Pancreas (tissue), 10 donors: Measurements from ENCODE around the gene FARS2. TPM values are rescaled to one million over a fixed set of nuclear protein-coding genes. Genes with fewer than 3 reads are reported as not detected.

Experiments used
- ATAC-seq, 4 donors: fragments of 200-7000 bp; cut with Tn5 transposase; one replicate each; pipeline versions ENCODE4 v1.8.0 to v1.9.1; 2020; ENCODE audit warnings: mild to moderate bottlenecking in 4 of 4, moderate library complexity in 4 of 4
- DNase-seq, 6 donors: peaks; one replicate each; pipeline ENCODE4 v3.0.0-alpha.2; 2020
- FAIRE-seq: peaks from 2 replicates; lab custom pipeline; 2012; peaks lifted over from hg19 to GRCh38; lab: Jason Lieb, UNC
- H3K27ac ChIP-seq, 4 donors: fragments of 200-600 bp; sonication (generic); 1 replicate in 3 of 4; 2 replicates in 1 of 4; pipeline versions ENCODE4 v1.5.0 to v1.8.0; 2020
- H3K27me3 ChIP-seq, 4 donors: fragments of 200-600 bp; one replicate each; pipeline ENCODE4 v1.8.0; 2021
- H3K36me3 ChIP-seq, 3 donors: fragments of 200-600 bp; sonication (generic) in 1 of 3; one replicate each; pipeline versions ENCODE4 v1.5.0 to v1.8.0; 2020 to 2021
- H3K4me1 ChIP-seq, 3 donors: fragments of 200-600 bp; one replicate each; pipeline ENCODE4 v1.8.0; 2021
- H3K4me3 ChIP-seq, 4 donors: fragments of 200-600 bp; sonication (generic) in 2 of 4; one replicate each; pipeline versions ENCODE4 v1.5.0 to v1.8.0; 2020 to 2021
- H3K9me3 ChIP-seq, 4 donors: fragments of 200-600 bp; one replicate each; pipeline ENCODE4 v1.8.0; 2021
- WGBS, 2 donors: extraction: QIAGEN DNeasy Blood & Tissue Kit; methylation state at CpG; one replicate each; pipeline ENCODE4 v1.1.7; 2013; 5-methylcytosine and 5-hydroxymethylcytosine counted together
- intact Hi-C, 3 donors: fragments of 100-400 bp; cut with DNase I; formaldehyde crosslinking; loops; one replicate each; pipeline versions ENCODE4 v1.11.1 to v1.14.2; 2022
- polyA plus RNA-seq, 2 donors: library from polyadenylated mRNA; stranded (reverse); fragments of 200-250 nt; gene quantifications; one replicate each; pipeline ENCODE4 v1.2.3, GENCODE V29; 2013
- total RNA-seq, 6 donors: library from RNA; stranded (reverse); fragmentation: NEBNext Ultra II Directional in 4 of 6; extraction: Animal tissue kit (Norgen Biotek cat#: 25700) in 4 of 6; gene quantifications; one replicate each; pipeline versions ENCODE4 v1.2.1 to v1.2.4, GENCODE V29; 2021 to 2023
- TF ChIP-seq, protein P1 (sequence below), 4 donors: fragments of 200-600 bp; sonication (generic) in 3 of 4; IDR thresholded peaks; one replicate each; pipeline versions ENCODE4 v1.5.0 to v1.8.0; 2021; ENCODE audit warnings: antibody characterized with exemption in 4 of 4
- donor health status: healthy with polysubstance abuse.
- donor health status: DM: no; HTN: no; CAD: no; lungs with moderate emphysema.
- donor health status: DM: no; HTN: no; CAD: no.
- donor health status: control.
- donor health status: control.
- donor health status: Bipolar disorder and iron deficiency.
- donor health status: DM: yes; HTN: yes; CAD: no.
- donor health status: DM: no; HTN: no; CAD: no.
- donor health status: DM: no; HTN: no; CAD: no.
- donor health status: DM: yes; HTN: yes; CAD: no.

FARS2 gene
- total and polyA plus RNA-seq, 8 donors, result 4.1 to 10.3 (median 7.5) TPM

DNA sequence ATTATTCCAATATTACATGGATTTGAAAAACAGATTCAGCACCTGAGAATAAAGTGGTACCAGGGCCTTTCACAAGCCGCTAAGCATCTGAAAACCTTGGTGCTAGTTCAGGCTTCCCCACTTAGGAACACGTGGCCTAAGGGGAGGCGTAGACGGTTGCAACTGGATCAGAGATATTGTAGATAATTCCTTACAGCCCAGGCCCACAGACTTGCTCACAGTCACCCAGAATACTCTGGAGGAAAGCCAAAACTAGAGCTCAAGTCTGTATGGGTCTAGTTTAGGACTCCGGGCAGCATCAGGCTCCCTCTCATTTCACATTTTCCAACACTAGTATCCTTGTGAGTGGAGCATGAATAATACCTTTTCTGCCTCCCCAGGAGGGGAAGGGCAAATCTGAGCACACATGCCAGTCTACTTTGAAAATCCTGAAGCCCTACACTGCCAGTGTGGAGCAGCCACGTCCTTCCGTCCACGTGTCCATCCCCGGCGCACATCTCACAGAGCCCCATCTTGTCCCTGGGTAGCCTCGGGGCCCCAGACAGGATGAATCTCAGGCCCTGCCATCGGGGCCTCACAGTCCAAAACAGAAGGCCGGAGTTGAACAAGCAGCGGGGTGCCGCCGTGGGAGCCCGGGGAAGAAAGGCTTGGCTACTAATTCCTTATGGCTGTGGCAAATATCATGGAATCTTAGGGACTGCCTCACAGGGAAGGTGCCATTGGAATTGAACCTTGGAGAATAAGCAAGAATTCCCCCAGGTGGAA lies 446.1 kb downstream of the FARS2 start:
- Histone ChIP-seq H3K9me3 (no peaks in the 10 kb centered on the region), H3K4me3 (no peak overlapping the region), H3K27ac (no peak overlapping the region), H3K27me3 (no peaks in the 10 kb centered on the region), H3K4me1 (no peaks in the 10 kb centered on the region), H3K36me3 (no peaks in the 10 kb centered on the region)
- WGBS, 2 donors, result 95 to 96% methylated on average over 17 of the region's 17 CpGs
- no peak for ATAC-seq
- TF ChIP-seq, protein P1, sequence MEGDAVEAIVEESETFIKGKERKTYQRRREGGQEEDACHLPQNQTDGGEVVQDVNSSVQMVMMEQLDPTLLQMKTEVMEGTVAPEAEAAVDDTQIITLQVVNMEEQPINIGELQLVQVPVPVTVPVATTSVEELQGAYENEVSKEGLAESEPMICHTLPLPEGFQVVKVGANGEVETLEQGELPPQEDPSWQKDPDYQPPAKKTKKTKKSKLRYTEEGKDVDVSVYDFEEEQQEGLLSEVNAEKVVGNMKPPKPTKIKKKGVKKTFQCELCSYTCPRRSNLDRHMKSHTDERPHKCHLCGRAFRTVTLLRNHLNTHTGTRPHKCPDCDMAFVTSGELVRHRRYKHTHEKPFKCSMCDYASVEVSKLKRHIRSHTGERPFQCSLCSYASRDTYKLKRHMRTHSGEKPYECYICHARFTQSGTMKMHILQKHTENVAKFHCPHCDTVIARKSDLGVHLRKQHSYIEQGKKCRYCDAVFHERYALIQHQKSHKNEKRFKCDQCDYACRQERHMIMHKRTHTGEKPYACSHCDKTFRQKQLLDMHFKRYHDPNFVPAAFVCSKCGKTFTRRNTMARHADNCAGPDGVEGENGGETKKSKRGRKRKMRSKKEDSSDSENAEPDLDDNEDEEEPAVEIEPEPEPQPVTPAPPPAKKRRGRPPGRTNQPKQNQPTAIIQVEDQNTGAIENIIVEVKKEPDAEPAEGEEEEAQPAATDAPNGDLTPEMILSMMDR (IDR thresholded peaks at IDR 0.05), result no peak
- no peak for DNase-seq
- FAIRE-seq, result no peak
- intact Hi-C loops, result no loop called here

DNA sequence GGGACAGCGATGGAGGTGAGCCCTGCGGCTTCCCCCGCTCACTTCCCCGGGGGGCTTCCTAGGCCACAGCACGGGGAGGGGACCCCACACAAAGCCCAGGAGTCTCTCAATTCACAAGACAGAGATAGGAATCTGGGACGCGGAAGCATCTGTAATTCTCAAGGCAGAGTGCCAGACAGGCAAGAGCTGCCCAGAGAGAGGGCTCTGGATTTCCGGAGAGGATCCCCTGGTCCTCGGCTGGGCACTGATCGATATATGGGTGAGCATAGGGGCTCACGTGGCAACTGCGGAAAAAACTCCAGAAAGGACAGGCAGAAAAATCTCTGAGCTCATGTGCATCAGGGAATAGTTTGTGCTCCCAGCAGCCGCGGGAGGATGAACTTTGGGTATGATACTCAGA lies 449.2 kb downstream of the FARS2 start:
- H3K27ac ChIP-seq, result no peak overlapping the region
- no peaks in the 10 kb centered on the region for H3K4me1 ChIP-seq
- ATAC-seq, result no peak
- TF ChIP-seq, protein P1 (IDR thresholded peaks at IDR 0.05), result no peak
- no peak for DNase-seq
- H3K4me3 ChIP-seq, result no peak overlapping the region
- no peaks in the 10 kb centered on the region for H3K27me3 ChIP-seq
- H3K9me3 ChIP-seq, result no peaks in the 10 kb centered on the region
- 86 to 94% methylated on average over 14 of the region's 14 CpGs for WGBS, 2 donors
- H3K36me3 ChIP-seq, result no peaks in the 10 kb centered on the region
- intact Hi-C loops, result no loop called here
- no peak for FAIRE-seq

DNA sequence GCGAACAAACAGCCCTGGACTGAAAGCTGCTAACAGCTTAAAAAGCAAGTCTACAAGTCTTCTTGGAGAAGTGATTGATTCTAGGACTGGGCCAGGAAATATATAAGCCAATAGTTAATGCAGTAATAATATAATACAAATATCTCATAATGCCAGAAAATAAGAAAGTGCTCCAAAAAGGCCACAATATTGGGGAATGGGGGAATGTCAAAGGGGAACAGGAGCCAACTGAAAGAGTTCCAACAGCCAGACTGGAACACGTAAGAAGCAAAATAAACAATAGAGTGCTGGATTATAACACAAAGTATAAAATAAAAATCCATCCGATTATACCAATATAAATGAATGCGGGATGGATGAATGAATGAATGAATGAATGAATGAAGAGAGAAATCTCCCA lies 449.6 kb downstream of the FARS2 start:
- intact Hi-C loops, result no loop called here
- Histone ChIP-seq H3K27ac (no peak overlapping the region), H3K27me3 (no peaks in the 10 kb centered on the region), H3K4me1 (no peaks in the 10 kb centered on the region), H3K9me3 (no peaks in the 10 kb centered on the region), H3K36me3 (no peaks in the 10 kb centered on the region), H3K4me3 (no peak overlapping the region)
- TF ChIP-seq, protein P1 (IDR thresholded peaks at IDR 0.05), result no peak
- ATAC-seq (no peak), DNase-seq (no peak), FAIRE-seq (no peak)
- 93 to 95% methylated on average over 4 of the region's 4 CpGs for WGBS, 2 donors

DNA sequence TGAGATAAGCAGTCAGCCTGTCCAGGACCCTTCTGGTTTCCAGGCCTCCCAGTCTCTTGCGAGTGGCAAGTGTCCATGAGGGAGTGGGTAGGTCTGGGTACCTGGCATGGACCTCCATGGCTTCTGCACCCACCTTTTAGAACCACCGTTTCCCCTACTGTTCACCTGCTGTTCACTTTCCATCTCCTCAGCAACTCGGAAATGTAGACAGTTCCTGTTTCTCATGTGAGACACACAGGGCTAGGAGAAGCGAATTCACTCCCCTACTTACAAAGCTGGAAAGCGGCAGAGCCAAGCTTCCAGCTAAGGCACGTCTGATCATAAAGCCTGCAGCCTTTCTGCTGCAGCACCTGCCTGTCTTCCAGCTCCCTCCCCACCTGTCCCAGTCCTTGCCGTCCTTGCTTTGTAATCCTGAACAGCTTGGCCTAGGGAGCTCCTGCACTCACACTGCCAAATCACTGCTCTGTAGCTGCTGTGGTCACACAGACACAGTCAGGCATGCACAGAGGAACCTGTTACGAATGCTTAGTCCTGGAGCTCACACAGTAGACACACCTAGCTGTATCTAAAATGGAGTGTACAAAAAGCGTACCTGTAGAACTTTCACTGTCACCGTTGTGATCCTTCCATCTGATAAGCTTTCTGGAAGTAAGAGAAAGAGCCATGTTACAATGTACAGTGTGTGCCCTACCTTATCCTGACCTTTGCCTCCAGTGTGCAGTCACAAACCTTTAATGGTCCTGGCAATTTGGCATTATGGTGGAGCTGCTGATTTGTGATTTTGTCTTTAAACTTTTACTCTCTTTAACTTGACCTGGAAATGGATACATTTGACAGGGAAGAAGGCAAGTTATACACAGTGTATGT lies 451.3 kb downstream of the FARS2 start:
- H3K27me3 ChIP-seq, result no peaks in the 10 kb centered on the region

More for the DNA sequence above, 451.3 kb downstream of the FARS2 start:
- intact Hi-C loops, result no loop called here
- Histone ChIP-seq H3K9me3 (no peaks in the 10 kb centered on the region), H3K27ac (no peak overlapping the region), H3K4me3 (no peak overlapping the region), H3K4me1 (no peaks in the 10 kb centered on the region), H3K36me3 (no peaks in the 10 kb centered on the region)
- TF ChIP-seq, protein P1 (IDR thresholded peaks at IDR 0.05), result no peak
- WGBS, 2 donors, result 79 to 82% methylated on average over 10 of the region's 10 CpGs
- ATAC-seq (no peak), FAIRE-seq (no peak), DNase-seq (no peak)
